Activated CD8-positive, alpha-beta T cell treated with anti-CD3 and anti-CD28 coated beads for 36 hours (primary cell): ENCODE measurements around the gene GRID2. TPM values are rescaled to one million over a fixed set of nuclear protein-coding genes. Genes with fewer than 3 reads are reported as not detected.

Experiments used
- ATAC-seq: fragments of 200-7000 bp; cut with Tn5 transposase; one replicate; pipeline ENCODE4 v1.10.0; 2021; ENCODE audit warnings: mild to moderate bottlenecking, moderate library complexity
- CTCF ChIA-PET: fragments of 350-600 bp; sonication (Branson Sonifier 250); formaldehyde crosslinking; loops from one replicate; lab custom pipeline; 2021; ENCODE audit warnings: antibody characterized with exemption; lab: Charles Lee
- POLR2A ChIA-PET: fragments of 350-600 bp; sonication (Branson Sonifier 250); formaldehyde crosslinking; loops from one replicate; lab custom pipeline; 2021; ENCODE audit warnings: antibody characterized with exemption; lab: Charles Lee
- DNase-seq: peaks from one replicate; pipeline ENCODE4 v3.0.0-alpha.2; 2020
- H3K27ac Mint-ChIP-seq: one replicate; pipeline ENCODE4 v1.8.0; 2021; ENCODE audit warnings: mild to moderate bottlenecking, mixed read lengths
- H3K27me3 Mint-ChIP-seq: one replicate; pipeline ENCODE4 v1.8.0; 2021; ENCODE audit warnings: mixed read lengths
- H3K36me3 Mint-ChIP-seq: one replicate; pipeline ENCODE4 v1.8.0; 2021; ENCODE audit warnings: low read depth, mixed read lengths
- H3K4me1 Mint-ChIP-seq: one replicate; pipeline ENCODE4 v1.8.0; 2021; ENCODE audit warnings: low read depth, mixed read lengths
- H3K4me3 Mint-ChIP-seq: one replicate; pipeline ENCODE4 v1.8.0; 2021; ENCODE audit warnings: mild to moderate bottlenecking, moderate library complexity, mixed read lengths
- H3K9me3 Mint-ChIP-seq: one replicate; pipeline ENCODE4 v1.8.0; 2021; ENCODE audit warnings: mixed read lengths
- CTCF ChIP-seq: fragments of 200-600 bp; IDR thresholded peaks from one replicate; pipeline ENCODE4 v1.8.0; 2022; ENCODE audit warnings: antibody characterized with exemption, mild to moderate bottlenecking
- intact Hi-C: fragments of 100-400 bp; cut with micrococcal nuclease; formaldehyde crosslinking; loops from one replicate; pipeline ENCODE4 v1.10.0; 2022
- total RNA-seq, 2 experiments: library from RNA; stranded (reverse); gene quantifications; one replicate each; pipeline ENCODE4 v1.2.3, GENCODE V29; 2021

Gene GRID2
- total RNA-seq, 2 experiments from 2014 or later, result not detected

GRCh38 chr4:93403571-93403970 is 1099.8 kb downstream of the GRID2 start:
- intact Hi-C loops, result no loop called here
- ChIA-PET CTCF (no interaction called here), POLR2A (no interaction called here)
- TF ChIP-seq CTCF, result no peak
- Mint-ChIP-seq H3K27me3 (no peaks in the 10 kb centered on the region), H3K36me3 (no peaks in the 10 kb centered on the region), H3K4me1 (no peaks in the 10 kb centered on the region), H3K9me3 (peaks cover 4% of the 10 kb centered on the region), H3K27ac (no peak overlapping the region), H3K4me3 (no peak overlapping the region)
- ATAC-seq (no peak), DNase-seq (no peak)

GRCh38 chr4:93407493-93408275 is 1103.9 kb downstream of the GRID2 start:
- ChIA-PET CTCF (no interaction called here), POLR2A (no interaction called here)
- Mint-ChIP-seq H3K4me1 (no peaks in the 10 kb centered on the region), H3K27me3 (no peaks in the 10 kb centered on the region), H3K9me3 (peaks cover 4% of the 10 kb centered on the region), H3K36me3 (no peaks in the 10 kb centered on the region), H3K27ac (no peak overlapping the region), H3K4me3 (no peak overlapping the region)
- DNase-seq (no peak), ATAC-seq (no peak)
- intact Hi-C loops, result no loop called here
- no peak for TF ChIP-seq CTCF

- ATAC-seq, result no peak
- intact Hi-C loops, result no loop called here
- H3K4me1 Mint-ChIP-seq, result no peaks in the 10 kb centered on the region
- no peak for TF ChIP-seq CTCF
- no peak for DNase-seq
- H3K27ac Mint-ChIP-seq, result no peak overlapping the region
- H3K4me3 Mint-ChIP-seq, result no peak overlapping the region
- ChIA-PET CTCF (no interaction called here), POLR2A (no interaction called here)
- H3K36me3 Mint-ChIP-seq, result no peaks in the 10 kb centered on the region
- peaks cover 4% of the 10 kb centered on the region for H3K9me3 Mint-ChIP-seq
- no peaks in the 10 kb centered on the region for H3K27me3 Mint-ChIP-seq
These were observed 1105.3 kb downstream of the GRID2 start for GRCh38 chr4:93409035-93409434.

GRCh38 chr4:93414041-93414550 is 1110.3 kb downstream of the GRID2 start:
- DNase-seq, result no peak
- H3K27ac Mint-ChIP-seq, result no peak overlapping the region
- no peak for ATAC-seq
- no peaks in the 10 kb centered on the region for H3K4me1 Mint-ChIP-seq
- no peaks in the 10 kb centered on the region for H3K36me3 Mint-ChIP-seq
- intact Hi-C loops, result no loop called here
- POLR2A ChIA-PET, result no interaction called here
- H3K27me3 Mint-ChIP-seq, result no peaks in the 10 kb centered on the region
- TF ChIP-seq CTCF, result no peak
- no peaks in the 10 kb centered on the region for H3K9me3 Mint-ChIP-seq
- H3K4me3 Mint-ChIP-seq, result no peak overlapping the region
- CTCF ChIA-PET, result no interaction called here

GRCh38 chr4:93416344-93417128 is 1112.8 kb downstream of the GRID2 start:
- H3K4me3 Mint-ChIP-seq, result no peak overlapping the region
- H3K27me3 Mint-ChIP-seq, result no peaks in the 10 kb centered on the region
- ChIA-PET CTCF (no interaction called here), POLR2A (no interaction called here)
- H3K27ac Mint-ChIP-seq, result no peak overlapping the region
- no peaks in the 10 kb centered on the region for H3K36me3 Mint-ChIP-seq
- TF ChIP-seq CTCF, result no peak
- DNase-seq, result no peak
- no peaks in the 10 kb centered on the region for H3K4me1 Mint-ChIP-seq
- H3K9me3 Mint-ChIP-seq, result no peaks in the 10 kb centered on the region
- intact Hi-C loops, result no loop called here
- no peak for ATAC-seq
